ENCODE results near the gene CLPX. TPM values are rescaled to one million over a fixed set of nuclear protein-coding genes. Genes with fewer than 3 reads are reported as not detected.
"Not testable (repeated sequence)": the region's sequence is repeated elsewhere in the genome, so short reads cannot be mapped to it uniquely, and the experiment has no call there.

The CLPX gene
- total RNA-seq, 1 donor from 2014 or later = 53.5 TPM

DNA sequence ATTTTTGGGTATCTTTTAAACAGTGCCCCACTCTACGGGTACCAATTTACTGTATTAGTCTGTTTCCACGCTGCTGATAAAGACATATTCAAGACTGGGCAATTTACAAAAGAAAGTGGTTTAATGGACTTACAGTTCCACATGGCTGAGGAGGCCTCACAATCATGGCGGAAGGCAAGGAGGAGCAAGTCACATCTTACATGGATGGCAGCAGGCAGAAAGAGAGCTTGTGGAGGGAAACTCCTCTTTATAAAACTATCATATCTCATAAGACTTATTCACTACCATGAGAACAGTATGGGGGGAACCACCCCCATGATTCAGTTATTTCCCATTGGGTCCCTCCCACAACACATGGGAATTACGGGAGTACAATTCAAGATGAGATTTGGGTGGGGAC lies 47.2 kb downstream of the CLPX start:
- H3K4me1 Mint-ChIP-seq (ENCODE audit: low read depth); DNase-seq (ENCODE audit: low spot score); H3K27ac Mint-ChIP-seq; H3K36me3 Mint-ChIP-seq (ENCODE audit: low read depth); intact Hi-C loops (cut with micrococcal nuclease); H3K4me3 Mint-ChIP-seq (ENCODE audit: low read depth); H3K27me3 Mint-ChIP-seq (ENCODE audit: low read depth); H3K9me3 Mint-ChIP-seq: not testable (repeated sequence)

DNA sequence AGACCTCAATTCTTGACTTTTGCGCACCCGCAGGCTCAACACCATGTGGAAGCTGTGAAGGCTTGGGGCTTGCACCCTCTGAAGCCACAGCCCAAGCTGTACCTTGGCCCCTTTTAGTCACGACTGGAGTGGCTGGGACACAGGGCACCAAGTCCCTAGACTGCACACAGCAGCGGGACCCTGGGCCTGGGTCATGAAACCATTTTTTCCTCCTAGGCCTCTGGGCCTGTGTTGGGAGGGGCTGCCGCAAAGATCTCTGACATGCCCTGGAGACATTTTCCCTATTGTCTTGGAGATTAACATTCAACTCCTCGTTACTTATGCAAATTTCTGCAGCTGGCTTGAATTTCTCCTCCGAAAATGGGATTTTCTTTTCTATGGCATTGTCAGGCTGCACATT lies 48.1 kb downstream of the CLPX start:
- H3K36me3 Mint-ChIP-seq (ENCODE audit: low read depth); DNase-seq (ENCODE audit: low spot score); H3K9me3 Mint-ChIP-seq; H3K4me3 Mint-ChIP-seq (ENCODE audit: low read depth); H3K4me1 Mint-ChIP-seq (ENCODE audit: low read depth); H3K27ac Mint-ChIP-seq; intact Hi-C loops (cut with micrococcal nuclease); H3K27me3 Mint-ChIP-seq (ENCODE audit: low read depth): not testable (repeated sequence)

DNA sequence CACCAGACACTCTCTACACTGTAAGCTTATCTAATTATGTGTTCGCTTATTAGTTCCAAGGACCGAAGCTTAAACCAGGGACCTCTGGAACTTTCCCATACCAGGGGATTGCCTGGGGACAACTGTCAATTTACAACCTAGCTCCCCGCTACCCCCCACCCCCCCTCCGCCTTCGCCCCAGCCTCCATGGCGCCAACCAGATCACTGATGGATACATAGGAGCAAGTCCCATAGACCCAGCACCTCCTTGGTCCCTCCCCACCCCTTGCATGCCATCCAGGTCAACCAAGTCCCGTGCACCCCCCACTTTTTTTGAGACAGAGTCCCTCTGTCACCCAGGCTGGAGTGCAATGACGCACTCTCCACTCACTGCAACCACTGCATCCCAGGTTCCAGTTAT lies 50.6 kb downstream of the CLPX start:
- peaks cover 8% of the 10 kb centered on the region for H3K9me3 Mint-ChIP-seq
- no peak for DNase-seq (ENCODE audit: low spot score)
- peaks cover 14% of the 10 kb centered on the region for H3K4me1 Mint-ChIP-seq (ENCODE audit: low read depth)
- H3K27ac Mint-ChIP-seq = no peak overlapping the region
- intact Hi-C loops (cut with micrococcal nuclease) = loop anchor here (5.0 kb wide), 1 partner anchor 163 kb away; the partner anchor contains the start of gene RNU5A-1
- peak overlapping the region; percentile 85 for H3K4me3 Mint-ChIP-seq (ENCODE audit: low read depth)
- H3K27me3 Mint-ChIP-seq (ENCODE audit: low read depth) = no peaks in the 10 kb centered on the region
- peaks cover 13% of the 10 kb centered on the region for H3K36me3 Mint-ChIP-seq (ENCODE audit: low read depth)

DNA sequence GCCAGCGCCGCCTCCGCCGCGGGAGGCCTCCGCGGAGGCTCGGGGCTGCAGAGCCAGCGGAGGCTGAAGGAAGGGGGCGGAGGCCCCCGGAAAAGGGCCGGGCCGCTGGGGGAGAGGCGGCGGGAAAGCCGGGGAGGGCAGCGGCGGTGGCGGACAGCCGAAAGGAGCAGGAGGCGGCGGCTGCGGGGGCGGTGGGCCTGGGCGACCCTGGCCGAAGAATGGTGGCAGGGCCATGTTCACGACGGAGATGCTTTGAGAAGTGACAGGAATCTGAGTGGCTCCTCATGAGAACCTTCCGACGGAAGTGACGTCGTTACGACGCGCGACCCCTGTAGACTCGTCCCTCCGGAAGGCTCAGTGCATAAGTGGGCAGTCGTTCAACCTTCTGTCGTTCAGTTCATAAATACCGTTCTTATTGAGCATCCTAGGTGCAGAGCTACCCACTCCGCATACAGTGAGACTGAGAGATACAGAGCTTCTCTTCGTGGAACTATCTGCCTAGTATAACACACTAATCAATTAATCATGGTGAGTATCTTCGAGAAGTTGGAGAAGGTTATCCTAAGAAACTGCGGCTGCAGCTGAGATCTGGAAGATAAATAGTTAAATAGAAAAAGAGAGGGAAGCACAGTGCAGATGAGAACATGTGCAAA lies 51.5 kb downstream of the CLPX start, which contains the start of gene PDCD7:
PDCD7 (minus strand) TSS at position 261 of the 653 bp plus-strand sequence; CDS start at position 234, 27 bp downstream.
- Mint-ChIP-seq H3K4me3 (ENCODE audit: low read depth) (peak within 1 kb of the TSS; percentile 86), H3K36me3 (ENCODE audit: low read depth) (peaks cover 20% of the 10 kb centered on the region), H3K9me3 (peaks cover 8% of the 10 kb centered on the region), H3K27me3 (ENCODE audit: low read depth) (no peaks in the 10 kb centered on the region), H3K27ac (peak within 1 kb of the TSS; percentile 87), H3K4me1 (ENCODE audit: low read depth) (peaks cover 15% of the 10 kb centered on the region)
- intact Hi-C loops (cut with micrococcal nuclease) = loop anchor here (2.0 to 5.0 kb wide), 2 partner anchors 51 to 164 kb away; partner anchors contain the start of genes CLPX and RNU5A-1
- peak; percentile 82 for DNase-seq (ENCODE audit: low spot score)

DNA sequence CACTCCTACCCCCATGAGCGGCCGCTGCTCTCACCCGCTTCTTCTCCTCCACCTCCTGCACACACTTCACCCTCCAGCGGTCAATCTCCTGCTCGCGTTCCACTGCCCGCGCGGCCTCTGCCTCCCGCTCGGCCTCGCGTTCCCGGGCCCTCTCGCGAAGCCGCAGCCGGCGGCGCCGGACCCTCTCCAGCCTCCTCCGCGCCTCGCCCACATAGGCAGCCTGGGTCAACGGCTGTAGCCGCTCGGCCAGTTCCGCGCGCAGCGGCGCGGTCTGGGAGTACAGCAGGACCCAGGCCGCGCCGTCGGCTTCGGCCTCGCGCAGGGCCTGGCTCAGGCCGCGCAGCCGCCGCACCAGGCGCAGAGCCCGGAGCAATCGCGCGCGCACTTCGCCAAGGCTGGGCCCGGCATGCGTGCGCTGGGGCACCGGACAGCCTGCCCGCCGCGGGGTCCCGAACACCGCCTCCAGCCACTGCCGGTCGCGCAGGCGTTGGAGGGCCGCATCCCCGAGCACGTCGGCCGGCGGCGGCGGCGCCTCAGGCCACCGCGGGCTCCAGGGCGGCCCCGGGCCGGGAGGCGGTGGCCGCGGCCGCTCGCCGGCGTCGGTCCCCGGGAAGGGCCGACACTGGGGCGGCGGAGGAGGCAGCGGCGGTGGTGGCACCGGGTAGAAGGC lies 52.1 kb downstream of the CLPX start:
- H3K27me3 Mint-ChIP-seq (ENCODE audit: low read depth) = no peaks in the 10 kb centered on the region
- H3K4me3 Mint-ChIP-seq (ENCODE audit: low read depth) = peak overlapping the region; percentile 86
- H3K4me1 Mint-ChIP-seq (ENCODE audit: low read depth) = peaks cover 15% of the 10 kb centered on the region
- peak; percentile 28 for DNase-seq (ENCODE audit: low spot score)
- H3K27ac Mint-ChIP-seq = peak overlapping the region; percentile 74
- intact Hi-C loops (cut with micrococcal nuclease) = loop anchor here (2.0 to 5.0 kb wide), 2 partner anchors 52 to 164 kb away; partner anchors contain the start of genes CLPX and RNU5A-1
- peaks cover 8% of the 10 kb centered on the region for H3K9me3 Mint-ChIP-seq
- H3K36me3 Mint-ChIP-seq (ENCODE audit: low read depth) = peaks cover 27% of the 10 kb centered on the region

DNA sequence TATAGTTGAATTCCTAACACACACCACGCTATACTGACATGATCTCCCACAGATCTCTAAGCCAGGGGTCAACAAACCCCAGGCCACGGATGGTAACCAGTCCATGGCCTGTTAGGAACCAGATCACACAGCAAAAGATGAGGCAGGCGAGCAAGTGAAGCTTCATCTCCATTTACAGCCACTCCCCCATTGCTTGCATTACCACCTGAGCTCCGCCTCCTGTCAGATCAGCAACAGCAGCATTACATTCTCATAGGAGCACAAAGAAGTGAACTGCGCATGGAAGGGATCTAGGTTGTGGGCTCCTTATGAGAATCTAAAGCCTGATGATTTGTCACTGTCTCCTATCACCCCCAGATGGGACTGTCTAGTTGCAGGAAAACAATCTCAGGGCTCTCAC lies 54.2 kb downstream of the CLPX start:
- intact Hi-C loops (cut with micrococcal nuclease) = loop anchor here (5.0 kb wide), 1 partner anchor 166 kb away; the partner anchor contains the start of gene RNU5A-1
- Mint-ChIP-seq H3K9me3 (no peaks in the 10 kb centered on the region), H3K4me1 (ENCODE audit: low read depth) (peaks cover 15% of the 10 kb centered on the region), H3K27me3 (ENCODE audit: low read depth) (no peaks in the 10 kb centered on the region), H3K36me3 (ENCODE audit: low read depth) (peaks cover 41% of the 10 kb centered on the region), H3K27ac (no peak overlapping the region), H3K4me3 (ENCODE audit: low read depth) (peak overlapping the region; percentile 33)
- DNase-seq (ENCODE audit: low spot score) = no peak

DNA sequence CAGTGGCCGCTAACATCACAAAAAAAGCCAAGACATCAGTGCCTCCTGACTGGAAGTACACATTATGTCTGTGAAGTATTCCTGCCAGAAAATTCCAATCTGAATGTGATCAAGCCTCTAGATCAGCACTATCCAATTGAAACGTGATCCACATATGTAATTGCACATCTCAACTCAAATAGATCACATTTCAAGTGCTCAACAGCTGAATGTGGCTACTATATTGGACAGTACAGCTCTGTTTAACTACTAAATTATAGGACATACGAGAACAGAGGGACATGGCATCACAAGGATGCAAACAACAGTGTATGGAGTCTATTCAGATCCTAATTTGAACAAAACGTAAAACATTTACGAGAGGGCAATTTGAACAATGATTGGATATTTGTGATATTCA lies 69.6 kb downstream of the CLPX start:
- intact Hi-C loops (cut with micrococcal nuclease) = no loop called here
- no peaks in the 10 kb centered on the region for H3K9me3 Mint-ChIP-seq
- peaks cover 60% of the 10 kb centered on the region for H3K36me3 Mint-ChIP-seq (ENCODE audit: low read depth)
- no peak overlapping the region for H3K4me3 Mint-ChIP-seq (ENCODE audit: low read depth)
- DNase-seq (ENCODE audit: low spot score) = no peak
- no peaks in the 10 kb centered on the region for H3K4me1 Mint-ChIP-seq (ENCODE audit: low read depth)
- no peaks in the 10 kb centered on the region for H3K27me3 Mint-ChIP-seq (ENCODE audit: low read depth)
- H3K27ac Mint-ChIP-seq = no peak overlapping the region

DNA sequence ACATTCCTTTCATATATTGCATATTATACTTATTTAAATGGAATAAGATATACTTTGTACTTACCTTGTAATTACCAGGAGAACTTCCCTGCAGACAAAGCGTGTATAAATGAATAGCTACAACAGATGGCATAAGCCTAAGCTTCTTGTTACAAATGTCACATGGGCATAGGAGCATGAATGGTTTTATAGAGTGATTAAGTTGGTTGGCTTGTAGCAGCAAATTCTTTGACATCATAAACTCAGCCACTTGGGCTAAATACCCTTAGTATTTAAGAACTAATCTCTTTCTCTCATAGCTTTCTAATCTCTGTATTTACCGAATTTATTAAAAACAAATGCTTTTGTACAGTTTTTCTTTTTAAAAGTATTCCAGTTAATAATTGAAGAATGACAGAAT lies 70.1 kb downstream of the CLPX start, which contains the start of gene UBAP1L:
UBAP1L (minus strand) TSS at position 115 of the 400 bp plus-strand sequence. CDS start 8,985 bp downstream, outside the sequence.
- no peaks in the 10 kb centered on the region for H3K4me1 Mint-ChIP-seq (ENCODE audit: low read depth)
- peaks cover 60% of the 10 kb centered on the region for H3K36me3 Mint-ChIP-seq (ENCODE audit: low read depth)
- intact Hi-C loops (cut with micrococcal nuclease) = no loop called here
- H3K27me3 Mint-ChIP-seq (ENCODE audit: low read depth) = no peaks in the 10 kb centered on the region
- H3K9me3 Mint-ChIP-seq = no peaks in the 10 kb centered on the region
- DNase-seq (ENCODE audit: low spot score) = no peak
- no peak within 1 kb of the TSS for H3K27ac Mint-ChIP-seq
- no peak within 1 kb of the TSS for H3K4me3 Mint-ChIP-seq (ENCODE audit: low read depth)

DNA sequence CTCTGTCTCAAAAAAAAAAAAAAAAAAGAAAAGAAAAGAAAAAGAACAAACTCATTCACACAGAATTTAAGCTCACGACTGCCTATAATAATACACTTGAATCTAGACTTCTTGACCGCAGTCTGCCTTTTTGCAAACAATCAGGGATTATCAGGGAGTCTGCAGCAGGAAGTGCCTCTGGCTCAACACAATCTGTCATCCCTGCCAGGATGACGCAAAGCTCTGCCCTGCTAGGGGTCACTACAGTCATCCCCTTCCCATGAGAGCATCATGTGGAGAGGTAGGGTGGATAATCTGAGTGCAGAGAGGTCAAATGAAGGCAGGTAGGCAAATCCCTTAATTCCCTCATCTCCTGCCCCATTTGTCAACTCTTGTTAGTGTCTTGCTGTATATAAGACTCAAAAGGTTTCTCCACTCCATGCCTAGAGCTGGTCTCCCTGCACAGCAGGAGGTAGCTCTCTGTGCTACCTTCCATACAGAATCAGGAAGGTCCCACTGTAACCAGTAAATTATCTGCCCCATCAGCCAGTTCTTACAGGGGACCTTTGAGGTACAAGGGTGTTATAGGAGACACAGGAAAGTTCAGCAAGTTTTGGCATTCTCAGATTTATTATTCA lies 74.4 kb downstream of the CLPX start:
- no peak overlapping the region for H3K27ac Mint-ChIP-seq

DNA sequence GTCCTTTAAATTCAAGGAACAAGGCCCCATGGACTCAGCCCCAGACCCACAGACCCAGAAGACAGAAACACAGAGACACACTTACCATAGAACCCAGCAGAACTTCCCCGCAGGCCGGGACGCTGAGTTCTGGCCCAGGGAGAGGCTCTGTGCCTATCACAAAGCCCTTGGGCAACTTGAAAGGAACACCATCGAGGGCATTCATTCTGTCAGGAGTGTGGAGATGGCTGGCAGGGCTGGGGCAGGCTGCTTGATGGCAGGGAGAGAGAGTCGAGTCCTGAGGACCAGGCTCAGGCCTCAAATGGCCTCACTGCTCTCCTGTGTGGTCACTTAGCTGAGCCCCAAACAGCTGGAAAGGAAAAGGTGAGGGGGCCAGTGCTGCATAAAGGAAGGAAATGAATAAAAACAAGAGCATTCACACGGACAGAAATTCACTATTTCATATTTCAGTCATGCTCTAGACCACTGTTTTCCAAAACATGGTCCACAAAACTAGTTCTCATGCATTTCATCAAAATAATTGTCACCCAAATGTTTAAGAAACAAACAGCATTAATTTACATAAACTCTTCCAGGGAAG lies 79.0 kb downstream of the CLPX start:
- Mint-ChIP-seq H3K27ac (no peak overlapping the region), H3K36me3 (ENCODE audit: low read depth) (peaks cover 27% of the 10 kb centered on the region), H3K27me3 (ENCODE audit: low read depth) (no peaks in the 10 kb centered on the region), H3K4me3 (ENCODE audit: low read depth) (no peak overlapping the region), H3K4me1 (ENCODE audit: low read depth) (peaks cover 5% of the 10 kb centered on the region), H3K9me3 (no peaks in the 10 kb centered on the region)
- DNase-seq (ENCODE audit: low spot score) = no peak
- intact Hi-C loops (cut with micrococcal nuclease) = no loop called here

More for the DNA sequence above, 74.4 kb downstream of the CLPX start:
- Mint-ChIP-seq H3K4me3 (ENCODE audit: low read depth) (no peak overlapping the region), H3K4me1 (ENCODE audit: low read depth) (peaks cover 5% of the 10 kb centered on the region), H3K9me3 (no peaks in the 10 kb centered on the region), H3K27me3 (ENCODE audit: low read depth) (no peaks in the 10 kb centered on the region), H3K36me3 (ENCODE audit: low read depth) (peaks cover 40% of the 10 kb centered on the region)
- no peak for DNase-seq (ENCODE audit: low spot score)
- intact Hi-C loops (cut with micrococcal nuclease) = no loop called here

DNA sequence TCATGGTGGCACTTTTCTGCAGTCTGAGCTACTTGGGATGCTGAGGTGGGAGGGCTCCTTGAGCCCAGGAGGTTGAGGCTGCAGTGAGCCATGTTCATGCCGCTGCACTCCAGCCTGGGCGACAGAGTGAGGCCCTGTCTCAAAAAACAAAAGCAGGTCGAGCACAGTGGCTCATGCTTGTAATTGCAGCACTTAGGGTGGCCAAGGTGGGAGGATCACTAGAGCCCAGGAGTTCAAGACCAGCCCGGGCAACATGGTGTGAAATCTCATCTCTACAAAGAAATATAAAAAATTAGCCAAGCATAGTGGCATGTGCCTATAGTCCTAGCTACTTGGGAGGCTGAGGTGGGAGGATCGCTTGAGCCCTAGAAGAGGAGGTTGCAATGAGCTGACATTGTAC lies 80.1 kb downstream of the CLPX start:
- Mint-ChIP-seq H3K4me1 (ENCODE audit: low read depth) (peaks cover 5% of the 10 kb centered on the region), H3K9me3 (no peaks in the 10 kb centered on the region), H3K27me3 (ENCODE audit: low read depth) (no peaks in the 10 kb centered on the region), H3K36me3 (ENCODE audit: low read depth) (peaks cover 28% of the 10 kb centered on the region), H3K4me3 (ENCODE audit: low read depth) (no peak overlapping the region), H3K27ac (no peak overlapping the region)
- intact Hi-C loops (cut with micrococcal nuclease) = no loop called here
- DNase-seq (ENCODE audit: low spot score) = no peak

DNA sequence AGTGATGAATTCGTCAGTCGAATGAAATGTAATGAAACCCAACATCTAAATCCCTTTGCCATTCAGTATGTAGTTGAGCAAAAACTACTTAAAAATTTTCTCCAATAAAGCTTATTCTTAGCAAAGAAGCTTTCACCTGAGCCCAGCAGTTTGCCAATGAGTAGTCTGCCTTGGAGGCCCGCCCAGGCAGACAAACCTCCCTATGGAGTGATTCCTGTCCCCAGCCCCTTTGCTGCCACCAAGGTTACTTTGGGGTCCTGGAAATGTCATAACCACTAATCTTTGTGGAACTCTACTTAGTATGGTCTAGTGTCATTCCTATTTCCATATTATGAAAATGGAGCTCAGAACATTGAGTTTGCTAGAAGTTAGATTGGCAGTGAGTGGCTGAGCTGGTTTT lies 82.2 kb downstream of the CLPX start:
- no peak for DNase-seq (ENCODE audit: low spot score)
- H3K27ac Mint-ChIP-seq = no peak overlapping the region
- H3K36me3 Mint-ChIP-seq (ENCODE audit: low read depth) = peaks cover 38% of the 10 kb centered on the region
- no peak overlapping the region for H3K4me3 Mint-ChIP-seq (ENCODE audit: low read depth)
- intact Hi-C loops (cut with micrococcal nuclease) = no loop called here
- H3K4me1 Mint-ChIP-seq (ENCODE audit: low read depth) = peaks cover 5% of the 10 kb centered on the region
- no peaks in the 10 kb centered on the region for H3K9me3 Mint-ChIP-seq
- no peaks in the 10 kb centered on the region for H3K27me3 Mint-ChIP-seq (ENCODE audit: low read depth)
